ENCODE data around the gene CA10. TPM values are rescaled to one million over a fixed set of nuclear protein-coding genes. Genes with fewer than 3 reads are reported as not detected.

The CA10 gene
- total RNA-seq, 1 experiment from 2014 or later: 0.46 TPM

GRCh38 chr17:51817955-51818354, 340.6 kb downstream of the CA10 start:
- H2BK20ac ChIP-seq (ENCODE audit: low read depth, low read length, poor library complexity, severe bottlenecking): no peak overlapping the region
- Mint-ChIP-seq H3K27ac (no peak overlapping the region), H3K36me3 (ENCODE audit: insufficient read depth in 1 of 3, low read depth in 3 of 3) (no peaks in the 10 kb centered on the region), H3K27me3 (ENCODE audit: low read depth) (no peaks in the 10 kb centered on the region), H3K4me1 (peaks cover 3 to 6% of the 10 kb centered on the region in 2 experiments; a peak in 2 of 4 replicates), H3K4me3 (no peak overlapping the region), H3K9me3 (no peaks in the 10 kb centered on the region; a peak in 1 of 5 replicates)
- no peak overlapping the region for H3K56ac ChIP-seq (ENCODE audit: insufficient read length, low read depth, low read length)
- H3K23ac ChIP-seq (ENCODE audit: insufficient read length, low read depth, low read length): no peak overlapping the region
- no peak overlapping the region for H2AFZ ChIP-seq (ENCODE audit: low read length)
- H3K4me2 ChIP-seq (ENCODE audit: insufficient read depth, insufficient read length, low read length): no peak overlapping the region
- no peaks in the 10 kb centered on the region for H3K27me3 ChIP-seq (ENCODE audit: insufficient read depth, low read length)
- H4K5ac ChIP-seq (ENCODE audit: insufficient read length, low read depth, low read length): no peak overlapping the region
- H3K9me3 ChIP-seq (ENCODE audit: control insufficient read depth, low read depth, low read length): no peaks in the 10 kb centered on the region
- no peak for DNase-seq
- H4K91ac ChIP-seq (ENCODE audit: insufficient read length, low read depth, low read length): no peak overlapping the region
- no peak overlapping the region for H3K9ac ChIP-seq (ENCODE audit: extremely low read depth, insufficient read length, low read length)
- H2BK12ac ChIP-seq (ENCODE audit: insufficient read length, low read depth, low read length): no peak overlapping the region
- no peak overlapping the region for H4K8ac ChIP-seq (replicated peaks; ENCODE audit: insufficient read length, low read depth, low read length)
- no peaks in the 10 kb centered on the region for H3K4me1 ChIP-seq (ENCODE audit: insufficient read depth, low read length)
- no peak overlapping the region for H3K14ac ChIP-seq (ENCODE audit: insufficient read depth, low read length)
- H3K27ac ChIP-seq (ENCODE audit: insufficient read length, low read depth, low read length): no peak overlapping the region
- H3K4ac ChIP-seq (ENCODE audit: low read depth, low read length): no peak overlapping the region
- H2BK5ac ChIP-seq (ENCODE audit: insufficient read length, low read length): no peak overlapping the region
- no peak overlapping the region for H3K18ac ChIP-seq (ENCODE audit: insufficient read length, low read depth, low read length)
- no peak overlapping the region for H3T11ph ChIP-seq (ENCODE audit: low read length)
- no peak overlapping the region for H2BK120ac ChIP-seq (ENCODE audit: low read depth, low read length, poor library complexity, severe bottlenecking)
- H2BK15ac ChIP-seq (ENCODE audit: low read depth, low read length): no peak overlapping the region
- no CpG with 5 or more reads among the region's 1 CpG for WGBS (ENCODE audit: extremely low coverage, insufficient read length, low lambda C conversion rate)
- no peaks in the 10 kb centered on the region for H4K20me1 ChIP-seq (ENCODE audit: control insufficient read depth, insufficient read depth, insufficient read length)
- H2AK5ac ChIP-seq (ENCODE audit: insufficient read length, low read length): no peak overlapping the region
- H3K79me1 ChIP-seq (ENCODE audit: insufficient read depth, low read depth, low read length, poor library complexity, severe bottlenecking): no peaks in the 10 kb centered on the region
- no peak for TF ChIP-seq CTCF (conservative IDR thresholded peaks at IDR 0.05)
- no peaks in the 10 kb centered on the region for H3K79me2 ChIP-seq (ENCODE audit: insufficient read depth, low read length)
- H3K23me2 ChIP-seq (ENCODE audit: insufficient read length, low read depth, low read length, poor library complexity, severe bottlenecking): no peaks in the 10 kb centered on the region

All from H9 (cell line).